Body of pancreas (tissue), 4 donors: Measurements from ENCODE around the gene EPHX1. TPM values are rescaled to one million over a fixed set of nuclear protein-coding genes. Genes with fewer than 3 reads are reported as not detected.
"Not testable (repeated sequence)": the region's sequence is repeated elsewhere in the genome, so short reads cannot be mapped to it uniquely, and the experiment has no call there.

Source experiments
- ATAC-seq: fragments of 150-250 bp; one replicate; pipeline ENCODE4 v1.9.1; 2016
- DNase-seq, 4 donors: peaks; one replicate each; pipeline ENCODE4 v3.0.0-alpha.2; 2019
- H3K27ac ChIP-seq, 4 donors: fragments of 200-600 bp; sonication (generic); 1 replicate in 3 of 4; 2 replicates in 1 of 4; pipeline versions ENCODE4 v1.5.1 to v1.6.1; 2016 to 2019; ENCODE audit warnings: mild to moderate bottlenecking in 1 of 4, mixed read lengths in 1 of 4, moderate library complexity in 1 of 4
- H3K27me3 ChIP-seq, 2 donors: fragments of 200-600 bp; sonication (generic); one replicate each; pipeline ENCODE4 v1.6.0; 2016; ENCODE audit warnings: mild to moderate bottlenecking in 1 of 2
- H3K36me3 ChIP-seq, 2 donors: fragments of 200-600 bp; sonication (generic); replicated peaks in 1 of 2; 2 replicates each; pipeline ENCODE4 v1.5.1; 2016; ENCODE audit warnings: low read depth in 2 of 2; ENCODE audit not compliant: insufficient read depth in 1 of 2
- H3K4me1 ChIP-seq: fragments of 200-600 bp; sonication (generic); one replicate; pipeline ENCODE4 v1.6.0; 2016
- H3K4me3 ChIP-seq, 2 donors: fragments of 200-600 bp; sonication (generic); 1 replicate in 1 of 2; 2 replicates in 1 of 2; pipeline ENCODE4 v1.5.1; 2016 to 2019
- H3K9me3 ChIP-seq, 3 donors: fragments of 200-600 bp; sonication (generic); 1 replicate in 2 of 3; 2 replicates in 1 of 3; pipeline ENCODE4 v1.5.1; 2016
- CTCF ChIP-seq, 7 experiments: fragments of 450-650 bp in 4 of 7; fragments of 200-600 bp in 3 of 7; sonication (generic) in 3 of 7; IDR thresholded peaks; one replicate each; pipeline ENCODE4 v1.5.1; 2016 to 2019; ENCODE audit warnings: antibody characterized with exemption in 7 of 7
- POLR2A ChIP-seq, 3 donors: fragments of 450-650 bp; IDR thresholded peaks; one replicate each; pipeline ENCODE4 v1.6.1; 2016; ENCODE audit warnings: antibody characterized with exemption in 3 of 3, mild to moderate bottlenecking in 2 of 3
- WGBS, 2 donors: methylation state at CpG; one replicate each; pipeline ENCODE4 v1.1.5; 2017; 5-methylcytosine and 5-hydroxymethylcytosine counted together
- intact Hi-C: fragments of 100-400 bp; cut with DNase I; formaldehyde crosslinking; loops from one replicate; pipeline ENCODE4 v1.15.1; 2023
- total RNA-seq, 2 donors: library from RNA; depleted of rRNA; stranded (reverse); fragments of >200 nt; gene quantifications; one replicate each; pipeline ENCODE4 v1.1.0, GENCODE V29; 2016

Gene EPHX1
- total RNA-seq, 2 donors from 2014 or later: 109 to 136 TPM

GRCh38 chr1:225777058-225777582 lies 32.8 kb upstream of the EPHX1 start:
- DNase-seq (no peak), ATAC-seq (no peak)
- H3K36me3 ChIP-seq: no peaks in the 10 kb centered on the region
- intact Hi-C loops: no loop called here
- H3K27ac ChIP-seq: peak overlapping the region; percentile 89 to 96 (median 92)
- peaks cover 54% of the 10 kb centered on the region for H3K4me1 ChIP-seq
- WGBS, 2 donors: 17 to 20% methylated on average over 18 of the region's 18 CpGs
- H3K9me3 ChIP-seq: no peaks in the 10 kb centered on the region
- no peak overlapping the region for H3K4me3 ChIP-seq
- TF ChIP-seq POLR2A (IDR thresholded peaks at IDR 0.05) (no peak), CTCF (IDR thresholded peaks at IDR 0.05) (no peak)
- no peaks in the 10 kb centered on the region for H3K27me3 ChIP-seq

DNA sequence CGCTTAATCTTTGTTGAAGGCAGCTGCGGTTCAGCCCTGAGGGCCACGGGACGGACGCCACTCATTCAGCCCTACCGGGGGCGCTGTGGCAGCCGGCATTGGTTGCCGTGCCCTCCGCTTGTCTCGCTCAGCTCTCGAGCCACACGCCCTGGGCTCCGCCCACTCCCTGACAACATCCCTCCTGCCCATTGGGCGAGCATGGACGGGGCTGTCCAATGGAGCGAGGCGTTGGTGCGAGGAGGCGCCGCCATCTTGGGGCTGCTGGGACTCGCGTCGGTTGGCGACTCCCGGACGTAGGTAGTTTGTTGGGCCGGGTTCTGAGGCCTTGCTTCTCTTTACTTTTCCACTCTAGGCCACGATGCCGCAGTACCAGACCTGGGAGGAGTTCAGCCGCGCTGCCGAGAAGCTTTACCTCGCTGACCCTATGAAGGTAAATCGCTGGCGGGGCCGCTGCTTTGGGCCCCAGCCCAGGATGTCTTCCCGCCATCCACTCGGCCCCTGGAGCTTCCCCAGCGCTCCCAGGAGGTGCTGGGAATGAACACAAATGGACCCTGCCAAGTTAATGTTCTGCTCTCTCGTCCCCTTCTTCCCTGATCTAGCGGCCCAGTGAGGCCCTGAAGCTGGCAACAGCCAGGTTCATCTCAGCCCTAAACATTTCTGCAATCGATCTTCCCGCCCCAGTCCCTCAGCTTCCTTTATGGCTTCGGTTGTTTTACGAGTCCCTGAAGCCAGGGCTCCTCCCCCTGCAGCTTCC lies 32.2 kb upstream of the EPHX1 start, which contains the start of gene SRP9:
Gene SRP9 (plus strand): TSS at position 244 of the 754 bp plus-strand sequence. CDS start 115 bp downstream, at position 359.
- peak; percentile 99 for DNase-seq
- H3K36me3 ChIP-seq: no peaks in the 10 kb centered on the region
- WGBS, 2 donors: 0% methylated on average over 15 to 42 of the region's 46 CpGs
- peak within 1 kb of the TSS; percentile 89 to 96 (median 92) for H3K27ac ChIP-seq
- no peaks in the 10 kb centered on the region for H3K27me3 ChIP-seq
- TF ChIP-seq CTCF (IDR thresholded peaks at IDR 0.05): peak; percentile 80 to 98 (median 97)
- TF ChIP-seq POLR2A (IDR thresholded peaks at IDR 0.05): peak; percentile 74 to 95 (median 95)
- intact Hi-C loops: no loop called here
- no peaks in the 10 kb centered on the region for H3K9me3 ChIP-seq
- ATAC-seq: peak; percentile 99
- peak within 1 kb of the TSS; percentile 49 to 81 for H3K4me3 ChIP-seq
- peaks cover 50% of the 10 kb centered on the region for H3K4me1 ChIP-seq

DNA sequence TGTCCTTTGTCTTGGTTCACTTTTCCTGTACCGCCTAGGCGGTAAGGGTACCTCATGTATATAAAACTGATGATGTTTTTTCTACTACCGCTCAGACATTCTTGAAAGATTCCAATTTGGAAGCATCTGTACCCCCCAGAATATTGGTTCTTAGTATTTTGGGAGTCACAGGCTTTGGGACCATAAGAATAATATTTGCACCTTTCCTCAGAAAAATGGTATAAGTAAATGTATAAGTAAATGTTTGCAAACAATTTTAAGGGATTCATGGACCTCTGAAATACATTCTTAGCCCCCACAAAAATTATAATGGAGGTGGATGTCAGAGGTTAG lies 31.6 kb upstream of the EPHX1 start:
- WGBS, 2 donors: 0 to 2% methylated on average over 3 of the region's 3 CpGs
- DNase-seq: no peak
- ATAC-seq: no peak

DNA sequence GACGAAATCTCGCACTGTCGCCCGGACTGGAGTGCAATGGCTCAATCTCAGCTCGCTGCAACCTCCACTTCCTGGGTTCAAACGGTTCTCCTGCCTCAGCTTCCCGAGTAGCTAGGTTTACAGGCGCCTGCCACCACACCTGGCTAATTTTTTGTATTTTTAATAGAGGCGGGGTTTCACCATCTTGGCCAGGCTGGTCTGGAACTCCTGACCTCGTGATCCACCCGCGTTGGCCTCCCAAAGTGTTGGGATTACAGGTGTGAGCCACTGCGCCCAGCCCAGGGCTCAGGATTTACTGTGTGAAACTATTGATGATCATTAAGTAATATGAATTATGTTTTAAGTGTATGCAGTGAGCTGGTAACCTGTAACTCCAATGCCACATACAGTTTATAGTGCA lies 30.8 kb upstream of the EPHX1 start:
- intact Hi-C loops, H3K27me3 ChIP-seq, H3K4me3 ChIP-seq, H3K9me3 ChIP-seq, DNase-seq, ATAC-seq, H3K36me3 ChIP-seq: not testable (repeated sequence)
- Histone ChIP-seq H3K27ac (peak overlapping the region in 2 of 4 donors; percentile 4 to 5), H3K4me1 (peaks cover 42% of the 10 kb centered on the region)
- WGBS, 2 donors: 46 to 54% methylated on average over 12 to 13 of the region's 13 CpGs

More for the DNA sequence above, 31.6 kb upstream of the EPHX1 start:
- Histone ChIP-seq H3K4me3 (peak overlapping the region; percentile 49 to 81), H3K4me1 (peaks cover 45% of the 10 kb centered on the region), H3K9me3 (no peaks in the 10 kb centered on the region), H3K36me3 (no peaks in the 10 kb centered on the region), H3K27ac (peak overlapping the region; percentile 89 to 96 (median 92)), H3K27me3 (no peaks in the 10 kb centered on the region)
- intact Hi-C loops: no loop called here
- TF ChIP-seq CTCF (IDR thresholded peaks at IDR 0.05) (no peak), POLR2A (IDR thresholded peaks at IDR 0.05) (no peak)

DNA sequence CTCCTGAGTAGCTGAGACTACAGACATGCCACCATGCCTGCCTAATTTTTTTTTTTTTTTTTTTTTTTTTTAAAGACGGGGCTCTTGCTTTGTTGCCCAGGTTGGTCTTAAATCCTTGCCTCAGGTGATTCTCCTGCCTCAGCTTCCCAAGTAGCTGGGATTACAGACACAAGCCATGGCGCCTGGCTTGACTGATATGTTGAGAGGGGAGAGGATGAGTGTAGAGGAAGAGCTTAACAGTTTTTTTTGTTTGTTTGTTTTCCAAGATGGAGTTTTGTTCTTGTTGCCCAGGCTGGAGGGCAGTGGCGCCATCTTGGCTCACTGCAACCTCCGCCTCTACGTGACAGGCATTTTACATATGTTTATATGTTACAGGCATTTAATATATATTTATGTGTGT lies 29.8 kb upstream of the EPHX1 start:
- ATAC-seq (no peak), DNase-seq (no peak)
- 89% methylated on average over 5 of the region's 5 CpGs for WGBS, 2 donors
- H3K27me3 ChIP-seq: no peaks in the 10 kb centered on the region
- H3K36me3 ChIP-seq: peaks cover 0 to 2% of the 10 kb centered on the region in 2 donors
- H3K27ac ChIP-seq: no peak overlapping the region
- H3K9me3 ChIP-seq: no peaks in the 10 kb centered on the region
- TF ChIP-seq POLR2A (IDR thresholded peaks at IDR 0.05): no peak
- no peak for TF ChIP-seq CTCF (IDR thresholded peaks at IDR 0.05)
- H3K4me3 ChIP-seq: no peak overlapping the region
- intact Hi-C loops: no loop called here
- H3K4me1 ChIP-seq: peaks cover 35% of the 10 kb centered on the region
